ENCODE data around the gene COQ5.

- TF ChIP-seq POLR2AphosphoS5 (IDR thresholded peaks at IDR 0.05; ENCODE audit: low read depth) (no peak), CTCF (conservative IDR thresholded peaks at IDR 0.05; ENCODE audit: low read depth in 2 of 2) (no peak)
These were observed 15.7 kb upstream of the COQ5 start for GRCh38 chr12:120544691-120545090.

All from GM23338 (cell line).